ENCODE data around the gene HINT1.
A peak's percentile ranks its signal among the peaks of the same experiment; 100 is the strongest.
"Not testable (repeated sequence)": the region's sequence is repeated elsewhere in the genome, so short reads cannot be mapped to it uniquely, and the experiment has no call there.

The HINT1 gene

GRCh38 chr5:131170540-131171275 lies 5.7 kb upstream of the HINT1 start, which contains the start of gene LYRM7:
Gene LYRM7 (plus strand): TSS chr5:131170944. CDS start chr5:131171021, 77 bp downstream.
- peak; percentile 80 to 99 (median 96) for DNase-seq

DNA sequence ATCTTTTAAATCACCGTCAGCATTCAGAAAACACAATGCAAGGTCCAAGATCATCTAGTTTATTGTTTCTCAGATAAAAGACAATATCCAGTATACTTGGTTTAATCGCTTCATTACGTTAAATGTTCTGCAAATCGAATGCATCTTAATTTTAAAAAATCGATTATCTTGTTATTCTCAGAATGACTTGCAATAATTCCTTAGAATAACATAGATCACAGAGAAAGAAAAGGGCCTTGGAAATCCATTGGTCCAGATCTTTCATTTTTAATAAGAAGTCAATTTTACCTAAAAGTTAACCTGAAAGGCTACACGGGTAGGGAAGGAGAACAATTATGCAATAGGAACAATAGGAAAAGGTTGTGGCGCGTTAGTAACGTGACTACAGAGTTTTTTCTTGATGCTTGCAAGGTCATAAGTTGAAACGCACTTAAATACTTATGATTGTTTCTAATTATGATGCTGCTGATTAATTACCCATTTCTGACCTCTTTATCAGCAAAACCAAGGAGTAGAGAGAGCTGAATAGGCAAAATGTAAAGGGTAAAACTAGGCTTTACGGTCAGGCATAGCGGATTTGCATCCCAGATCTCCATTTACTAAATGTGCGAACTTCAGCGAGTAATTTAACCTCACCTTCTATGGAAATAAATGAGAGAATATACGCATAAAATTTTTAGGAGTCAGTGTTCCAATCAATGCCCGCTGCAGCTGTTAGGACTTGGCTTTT lies 4.9 kb upstream of the HINT1 start:
- no peak for DNase-seq

DNA sequence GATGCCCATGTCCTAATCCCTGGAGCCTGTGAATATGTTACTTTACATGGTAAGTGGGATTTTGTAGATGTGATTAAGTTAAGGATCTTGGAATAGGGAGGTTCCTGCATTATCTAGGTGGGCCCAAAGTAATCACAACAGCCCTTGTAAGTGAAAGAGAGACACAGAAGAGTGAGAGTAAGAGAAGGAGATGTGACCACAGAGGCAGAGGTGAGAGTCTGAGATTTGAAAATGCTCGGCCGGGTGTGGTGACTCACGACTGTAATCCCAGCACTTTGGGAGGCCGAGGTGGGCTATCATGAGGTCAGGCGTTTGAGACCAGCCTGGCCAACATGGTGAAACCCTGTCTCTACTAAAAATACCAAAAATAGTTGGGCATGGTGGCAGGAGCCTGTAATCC lies 2.6 kb upstream of the HINT1 start:
- no peak for DNase-seq

DNA sequence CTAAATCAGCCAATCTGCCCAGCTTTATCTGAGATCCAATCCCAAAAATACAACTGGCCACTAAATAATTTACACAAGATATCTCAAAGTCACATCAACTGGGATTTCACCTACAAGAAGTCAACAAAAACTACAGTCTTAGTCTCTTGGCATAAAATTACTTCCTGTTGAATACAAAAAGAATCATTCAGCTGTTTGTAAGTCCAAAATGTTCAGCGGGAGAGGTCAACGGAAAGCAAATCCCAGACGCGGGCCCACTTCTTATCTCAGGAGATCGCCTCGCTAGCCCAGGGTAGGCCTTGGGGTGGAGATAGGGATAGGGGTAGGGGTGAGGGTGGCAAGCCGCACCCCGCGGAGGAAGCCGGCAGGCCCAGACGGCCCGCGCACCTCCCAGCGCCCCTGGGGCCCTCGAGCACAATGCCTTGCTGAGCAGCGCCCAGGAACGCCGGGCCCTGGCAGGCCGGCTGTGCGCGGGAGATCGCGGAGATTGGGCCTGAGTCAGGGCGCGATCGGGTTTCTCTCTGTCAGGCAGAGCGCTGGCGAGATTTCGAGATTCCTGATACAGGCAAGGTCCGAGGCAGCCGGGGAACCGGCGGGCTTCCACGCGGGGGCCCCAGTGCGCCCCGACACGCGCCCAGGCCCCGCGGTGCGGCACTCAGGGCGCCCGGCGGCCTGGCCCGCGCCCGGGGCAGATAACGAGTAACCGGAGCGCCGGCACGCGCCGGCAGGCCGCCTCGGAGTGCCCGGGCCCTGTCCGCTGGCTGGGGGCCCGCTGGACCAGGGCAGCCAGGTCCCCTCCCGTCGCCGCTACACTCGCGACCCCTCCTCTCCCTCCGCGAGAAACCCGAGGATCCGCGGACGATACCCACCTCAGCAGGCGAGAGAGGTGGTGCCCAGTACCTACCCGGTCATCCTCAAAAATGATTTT lies 601 bp downstream of the HINT1 start:
- DNase-seq, result peak in 56 of 58 donors; percentile 13 to 81 (median 62)

GRCh38 chr5:131163276-131164119 lies 1.6 kb downstream of the HINT1 start:
- DNase-seq, result no peak

GRCh38 chr5:131160134-131160533 lies 4.9 kb downstream of the HINT1 start:
- no peak for DNase-seq

DNA sequence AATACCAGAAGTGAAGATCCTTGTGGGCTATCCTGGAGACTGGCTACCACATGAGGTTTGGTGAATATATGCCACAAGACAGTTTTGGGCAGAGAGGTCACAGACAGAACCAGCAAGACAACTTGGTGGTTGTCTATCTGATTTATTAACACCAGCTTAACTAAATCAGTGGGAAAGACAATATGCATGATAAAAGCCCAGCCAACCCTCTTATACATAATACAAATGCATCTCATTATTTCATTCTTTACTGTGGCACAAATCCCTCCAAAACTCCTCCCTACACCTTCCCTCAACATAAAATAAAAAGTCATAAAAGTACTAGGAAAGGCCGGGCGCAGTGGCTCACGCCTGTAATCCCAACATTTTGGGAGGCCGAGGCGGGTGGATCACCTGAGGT lies 8.1 kb downstream of the HINT1 start:
- no peak for DNase-seq

- DNase-seq, result no peak
Observed at GRCh38 chr5:131156385-131156784, 8.7 kb downstream of the HINT1 start.

DNA sequence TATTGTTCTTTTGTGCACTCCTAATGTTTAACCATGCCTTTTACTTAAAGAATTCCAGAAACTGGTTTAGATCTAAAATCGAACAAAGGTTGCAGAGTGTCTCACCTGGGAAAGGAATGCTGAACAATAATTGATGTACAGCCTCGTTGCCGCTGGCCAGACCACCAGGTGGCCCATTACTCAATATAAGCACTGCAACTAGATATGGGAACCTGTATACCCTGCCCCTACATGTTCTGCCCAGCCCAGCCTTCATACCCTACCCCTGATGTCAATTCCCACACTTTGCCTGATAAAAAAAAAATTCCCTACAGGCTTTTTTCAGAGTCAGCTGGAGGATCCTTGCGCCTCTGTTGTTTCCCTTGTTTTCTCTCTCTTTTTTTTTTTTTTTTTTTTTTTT lies 13.8 kb downstream of the HINT1 start:
- DNase-seq, result no peak

GRCh38 chr5:131150408-131150807 lies 14.6 kb downstream of the HINT1 start:
- DNase-seq, result no peak

DNA sequence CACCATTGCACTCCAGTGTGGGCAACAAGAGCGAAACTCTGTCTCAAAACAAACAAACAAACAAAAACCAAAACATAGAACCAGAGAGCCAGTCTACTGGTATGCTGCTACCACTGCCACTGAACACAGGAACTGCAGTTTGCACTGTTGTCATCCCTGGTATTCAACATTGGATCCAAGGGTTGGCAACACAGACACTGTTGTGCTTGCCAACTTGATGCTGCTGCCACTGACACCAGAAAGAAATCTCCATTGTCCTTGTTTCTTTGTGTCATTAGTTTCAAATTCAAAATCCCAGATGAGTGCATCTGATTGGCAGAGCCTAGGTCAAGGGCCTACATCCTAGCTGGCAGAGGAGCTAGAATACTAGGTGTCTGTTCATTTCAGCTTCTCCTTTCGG lies 16.2 kb downstream of the HINT1 start:
- DNase-seq, result peak in 33 of 58 donors; percentile 1 to 76 (median 30)

- no peak for DNase-seq
Observed at GRCh38 chr5:131147258-131147657, 17.8 kb downstream of the HINT1 start.

GRCh38 chr5:131142970-131143617 lies 22.0 kb downstream of the HINT1 start:
- no peak for DNase-seq

GRCh38 chr5:131139321-131139720 lies 25.7 kb downstream of the HINT1 start:
- no peak for DNase-seq

DNA sequence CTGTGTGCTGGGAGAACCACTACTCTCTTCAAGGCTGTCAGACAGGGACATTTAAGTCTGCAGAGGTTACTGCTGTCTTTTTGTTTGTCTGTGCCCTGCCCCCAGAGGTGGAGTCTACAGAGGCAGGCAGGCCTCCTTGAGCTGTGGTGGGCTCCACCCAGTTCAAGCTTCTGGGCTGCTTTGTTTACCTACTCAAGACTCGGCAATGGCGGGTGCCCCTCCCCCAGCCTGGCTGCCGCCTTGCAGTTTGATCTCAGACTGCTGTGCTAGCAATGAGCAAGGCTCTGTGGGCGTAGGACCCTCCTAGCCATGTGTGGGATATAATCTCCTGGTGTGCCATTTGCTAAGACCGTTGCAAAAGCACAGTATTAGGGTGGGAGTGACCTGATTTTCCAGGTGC lies 26.6 kb downstream of the HINT1 start:
- not testable (repeated sequence) for DNase-seq

DNA sequence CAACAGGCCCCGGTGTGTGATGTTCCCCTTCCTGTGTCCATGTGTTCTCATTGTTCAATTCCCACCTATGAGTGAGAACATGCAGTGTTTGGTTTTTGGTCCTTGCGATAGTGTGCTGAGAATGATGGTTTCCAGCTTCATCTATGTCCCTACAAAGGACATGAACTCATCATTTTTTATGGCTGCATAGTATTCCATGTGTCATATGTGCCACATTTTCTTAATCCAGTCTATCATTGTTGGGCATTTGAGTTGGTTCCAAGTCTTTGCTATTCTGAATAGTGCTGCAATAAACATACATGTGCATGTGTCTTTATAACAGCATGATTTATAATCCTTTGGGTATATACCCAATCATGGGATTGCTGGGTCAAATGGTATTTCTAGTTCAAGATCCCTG lies 32.0 kb downstream of the HINT1 start:
- DNase-seq, result not testable (repeated sequence)

- no peak for DNase-seq
Observed at GRCh38 chr5:131129306-131129705, 35.8 kb downstream of the HINT1 start.

DNA sequence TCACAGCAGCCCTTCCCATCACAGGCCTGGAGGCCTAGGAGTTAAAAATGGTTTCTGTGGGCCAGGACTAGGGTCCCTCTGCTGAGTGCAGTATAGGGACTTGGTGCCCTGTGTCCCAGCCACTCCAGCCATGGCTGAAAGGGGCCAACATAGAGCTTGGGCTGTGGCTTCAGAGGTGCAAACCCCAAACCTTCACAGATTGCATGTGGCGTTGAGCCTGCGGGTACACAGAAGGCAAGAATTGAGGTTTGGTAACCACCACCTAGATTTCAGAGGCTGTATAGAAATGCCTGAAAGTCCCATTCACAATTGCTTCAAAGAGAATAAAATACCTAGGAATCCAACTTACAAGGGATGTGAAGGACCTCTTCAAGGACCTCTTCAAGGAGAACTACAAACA lies 37.8 kb downstream of the HINT1 start:
- not testable (repeated sequence) for DNase-seq

GRCh38 chr5:131114754-131115153 lies 50.3 kb downstream of the HINT1 start:
- no peak for DNase-seq

GRCh38 chr5:131112424-131112823 lies 52.6 kb downstream of the HINT1 start:
- DNase-seq, result no peak

Data from anterior cingulate cortex (tissue), 58 donors.